Activated B cell treated with CpG ODN at 0.5 μM for 24 hours (primary cell): ENCODE measurements around the gene TMEM127. TPM values are rescaled to one million over a fixed set of nuclear protein-coding genes. Genes with fewer than 3 reads are reported as not detected.

ENCODE experiments used
- ATAC-seq: fragments of 200-7000 bp; cut with Tn5 transposase; one replicate; pipeline ENCODE4 v1.10.0; 2021; ENCODE audit warnings: low read depth, mild to moderate bottlenecking, moderate library complexity
- CTCF ChIA-PET: fragments of 350-600 bp; sonication (Branson Sonifier 250); formaldehyde crosslinking; loops from one replicate; lab custom pipeline; 2021; ENCODE audit warnings: antibody characterized with exemption; lab: Charles Lee
- POLR2A ChIA-PET: fragments of 350-600 bp; sonication (Branson Sonifier 250); formaldehyde crosslinking; loops from one replicate; lab custom pipeline; 2021; ENCODE audit warnings: antibody characterized with exemption; lab: Charles Lee
- DNase-seq: peaks from one replicate; pipeline ENCODE4 v3.0.0; 2022
- H3K27ac Mint-ChIP-seq: one replicate; pipeline ENCODE4 v1.8.0; 2020; ENCODE audit warnings: mixed read lengths
- H3K27me3 Mint-ChIP-seq: one replicate; pipeline ENCODE4 v1.8.0; 2021; ENCODE audit warnings: mixed read lengths
- H3K36me3 Mint-ChIP-seq: one replicate; pipeline ENCODE4 v1.8.0; 2021; ENCODE audit warnings: low read depth, mixed read lengths
- H3K4me1 Mint-ChIP-seq: one replicate; pipeline ENCODE4 v1.8.0; 2021; ENCODE audit warnings: mixed read lengths
- H3K4me3 Mint-ChIP-seq: one replicate; pipeline ENCODE4 v1.8.0; 2020; ENCODE audit warnings: mild to moderate bottlenecking, mixed read lengths
- H3K9me3 Mint-ChIP-seq: one replicate; pipeline ENCODE4 v1.8.0; 2020; ENCODE audit warnings: mixed read lengths
- CTCF ChIP-seq: fragments of 200-600 bp; IDR thresholded peaks from one replicate; pipeline ENCODE4 v1.8.0; 2022; ENCODE audit warnings: antibody characterized with exemption, mild to moderate bottlenecking
- intact Hi-C: fragments of 100-400 bp; cut with micrococcal nuclease; formaldehyde crosslinking; loops from one replicate; pipeline ENCODE4 v1.15.1; 2024
- total RNA-seq: library from RNA; stranded (reverse); gene quantifications from 2 replicates; pipeline ENCODE4 v1.2.3, GENCODE V29; 2022

TMEM127 gene
- total RNA-seq, 1 donor from 2014 or later, result 43.2 TPM

GRCh38 chr2:96250188-96250587, 15.6 kb downstream of the TMEM127 start:
- CTCF ChIA-PET, result interaction anchor here (0.7 kb wide), 1 partner anchor 17 kb away, joined by 3 read pairs; no protein-coding TSS in a partner anchor
- DNase-seq (no peak), ATAC-seq (no peak)
- TF ChIP-seq CTCF, result no peak
- POLR2A ChIA-PET, result interaction anchor here (1.2 kb wide), 2 partner anchors 8 to 16 kb away, joined by 3 to 5 read pairs; no protein-coding TSS in a partner anchor
- H3K4me1 Mint-ChIP-seq, result peaks cover 29% of the 10 kb centered on the region
- H3K36me3 Mint-ChIP-seq, result peaks cover 55% of the 10 kb centered on the region
- no peak overlapping the region for H3K4me3 Mint-ChIP-seq
- H3K27me3 Mint-ChIP-seq, result no peaks in the 10 kb centered on the region
- H3K9me3 Mint-ChIP-seq, result no peaks in the 10 kb centered on the region
- intact Hi-C loops, result no loop called here
- H3K27ac Mint-ChIP-seq, result no peak overlapping the region

GRCh38 chr2:96249654-96250053, 16.1 kb downstream of the TMEM127 start:
- Mint-ChIP-seq H3K9me3 (no peaks in the 10 kb centered on the region), H3K4me1 (peaks cover 27% of the 10 kb centered on the region), H3K4me3 (no peak overlapping the region), H3K27ac (no peak overlapping the region), H3K27me3 (no peaks in the 10 kb centered on the region), H3K36me3 (peaks cover 49% of the 10 kb centered on the region)
- ChIA-PET CTCF (no interaction called here), POLR2A (no interaction called here)
- TF ChIP-seq CTCF, result no peak
- ATAC-seq (no peak), DNase-seq (no peak)
- intact Hi-C loops, result no loop called here

- no peaks in the 10 kb centered on the region for H3K27me3 Mint-ChIP-seq
- intact Hi-C loops, result no loop called here
- peaks cover 28% of the 10 kb centered on the region for H3K4me1 Mint-ChIP-seq
- TF ChIP-seq CTCF, result no peak
- H3K27ac Mint-ChIP-seq, result peak overlapping the region; percentile 30
- DNase-seq, result no peak
- ATAC-seq, result no peak
- H3K4me3 Mint-ChIP-seq, result no peak overlapping the region
- CTCF ChIA-PET, result no interaction called here
- H3K9me3 Mint-ChIP-seq, result no peaks in the 10 kb centered on the region
- POLR2A ChIA-PET, result interaction anchor here (0.9 to 1.3 kb wide), 2 partner anchors 10 to 47 kb away, joined by 3 to 4 read pairs; no protein-coding TSS in a partner anchor
- peaks cover 39% of the 10 kb centered on the region for H3K36me3 Mint-ChIP-seq
Observed at GRCh38 chr2:96248624-96249023, 17.2 kb downstream of the TMEM127 start.

- TF ChIP-seq CTCF, result no peak
- Mint-ChIP-seq H3K9me3 (no peaks in the 10 kb centered on the region), H3K4me1 (peaks cover 32% of the 10 kb centered on the region), H3K4me3 (no peak overlapping the region), H3K27ac (no peak overlapping the region), H3K36me3 (peaks cover 32% of the 10 kb centered on the region), H3K27me3 (no peaks in the 10 kb centered on the region)
- POLR2A ChIA-PET, result interaction anchor here (0.9 to 1.3 kb wide), 2 partner anchors 11 to 46 kb away, joined by 3 to 4 read pairs; no protein-coding TSS in a partner anchor
- ATAC-seq, result no peak
- intact Hi-C loops, result no loop called here
- CTCF ChIA-PET, result no interaction called here
- no peak for DNase-seq
Observed at GRCh38 chr2:96247896-96248295, 17.9 kb downstream of the TMEM127 start.

- ATAC-seq (no peak), DNase-seq (no peak)
- Mint-ChIP-seq H3K9me3 (no peaks in the 10 kb centered on the region), H3K27ac (no peak overlapping the region), H3K27me3 (no peaks in the 10 kb centered on the region), H3K4me1 (peaks cover 41% of the 10 kb centered on the region), H3K36me3 (peaks cover 23% of the 10 kb centered on the region), H3K4me3 (no peak overlapping the region)
- intact Hi-C loops, result no loop called here
- ChIA-PET POLR2A (interaction anchor here (1.2 kb wide), 1 partner anchor 10 kb away, joined by 5 read pairs; no protein-coding TSS in a partner anchor), CTCF (interaction anchor here (0.9 to 2.0 kb wide), 3 partner anchors 13 to 18 kb away, joined by 3 to 10 read pairs (median 3); no protein-coding TSS in a partner anchor)
- TF ChIP-seq CTCF, result no peak
Observed at GRCh38 chr2:96247009-96247408, 18.8 kb downstream of the TMEM127 start.
